ENCODE measurements around the gene LNPK.
"Not testable (repeated sequence)": the region's sequence is repeated elsewhere in the genome, so short reads cannot be mapped to it uniquely, and the experiment has no call there.

Gene LNPK

DNA sequence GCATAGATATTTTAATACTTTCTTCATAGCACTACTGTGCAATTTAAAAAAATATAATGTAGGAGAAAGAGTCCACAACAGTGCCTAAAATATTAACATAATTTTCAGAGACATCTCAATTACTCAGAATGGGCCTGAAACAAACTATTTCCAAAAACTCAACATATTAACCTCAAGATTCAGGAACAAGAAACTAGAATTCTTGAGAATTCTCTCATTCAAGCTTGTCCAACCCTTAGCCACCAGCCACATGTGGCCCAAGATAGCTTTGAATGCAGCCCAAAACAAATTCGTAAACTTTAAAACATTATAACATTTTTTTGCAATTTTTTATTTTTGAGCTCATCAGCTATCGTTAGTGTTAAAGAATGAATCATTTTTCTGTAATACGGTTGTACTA is 35.2 kb downstream of the LNPK start:
- DNase-seq, result no peak

DNA sequence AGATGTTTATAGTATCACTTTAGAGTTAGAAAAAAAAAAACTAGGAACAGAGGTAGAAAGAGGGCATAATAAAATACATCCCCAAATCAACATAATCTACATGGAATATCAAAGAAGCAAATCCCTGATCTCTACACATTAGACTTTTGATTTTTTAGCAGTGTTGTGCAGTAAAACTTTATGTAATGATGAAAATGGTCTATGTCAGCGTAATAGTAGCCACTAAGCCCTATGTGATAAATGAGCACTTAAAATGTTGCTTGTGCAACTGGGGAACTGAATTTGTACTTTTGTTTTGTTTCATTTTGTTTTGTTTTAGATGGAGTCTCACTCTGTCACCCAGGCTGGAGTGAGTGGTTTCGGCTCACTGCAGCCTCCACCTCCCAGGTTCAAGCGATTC is 36.3 kb downstream of the LNPK start:
- DNase-seq, result no peak

DNA sequence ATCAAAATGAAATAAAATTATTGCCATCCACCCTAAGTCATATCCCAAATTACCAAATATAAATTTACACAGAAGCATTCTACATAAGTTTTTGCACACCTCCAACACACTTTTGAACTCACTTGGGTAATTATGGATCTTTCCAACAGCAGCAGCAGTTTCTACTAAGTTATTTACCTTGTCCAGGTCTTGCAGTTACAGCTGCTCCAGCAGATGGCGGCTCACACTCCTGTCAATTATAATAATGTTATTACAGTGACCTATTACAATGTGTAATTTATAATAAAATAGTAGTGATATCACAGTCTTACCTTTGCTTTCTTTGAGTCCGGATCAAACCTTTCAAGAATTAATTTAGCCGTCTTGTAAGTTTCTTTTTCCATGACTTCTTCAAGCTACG is 37.9 kb downstream of the LNPK start:
- no peak for DNase-seq

DNA sequence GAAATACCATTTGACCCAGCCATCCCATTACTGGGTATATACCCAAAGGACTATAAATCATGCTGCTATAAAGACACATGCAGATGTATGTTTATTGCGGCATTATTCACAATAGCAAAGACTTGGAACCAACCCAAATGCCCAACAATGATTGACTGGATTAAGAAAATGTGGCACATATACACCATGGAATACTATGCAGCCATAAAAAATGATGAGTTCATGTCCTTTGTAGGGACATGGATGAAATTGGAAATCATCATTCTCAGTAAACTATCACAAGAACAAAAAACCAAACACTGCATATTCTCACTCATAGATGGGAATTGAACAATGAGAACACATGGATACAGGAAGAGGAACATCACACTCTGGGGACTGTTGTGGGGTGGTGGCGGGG is 38.9 kb downstream of the LNPK start:
- DNase-seq, result not testable (repeated sequence)

DNA sequence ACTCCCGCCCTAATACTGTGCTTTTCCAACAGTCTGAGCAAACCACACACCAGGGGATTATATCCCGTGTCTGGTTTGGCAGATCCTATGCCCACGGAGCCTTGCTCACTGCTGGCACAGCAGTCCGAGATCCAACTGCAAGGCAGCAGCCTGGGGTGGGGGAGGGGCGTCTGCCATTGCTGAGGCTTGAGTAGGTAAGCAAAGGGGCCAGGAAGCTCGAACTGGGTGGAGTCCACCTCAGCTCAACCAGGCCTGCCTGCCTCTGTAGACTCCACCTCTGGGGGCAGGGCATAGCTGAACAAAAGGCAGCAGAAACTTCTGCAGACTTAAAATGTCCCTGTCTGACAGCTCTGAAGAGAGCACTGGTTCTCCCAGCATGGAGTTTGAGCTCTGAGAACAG is 44.2 kb downstream of the LNPK start:
- no peak for DNase-seq

DNA sequence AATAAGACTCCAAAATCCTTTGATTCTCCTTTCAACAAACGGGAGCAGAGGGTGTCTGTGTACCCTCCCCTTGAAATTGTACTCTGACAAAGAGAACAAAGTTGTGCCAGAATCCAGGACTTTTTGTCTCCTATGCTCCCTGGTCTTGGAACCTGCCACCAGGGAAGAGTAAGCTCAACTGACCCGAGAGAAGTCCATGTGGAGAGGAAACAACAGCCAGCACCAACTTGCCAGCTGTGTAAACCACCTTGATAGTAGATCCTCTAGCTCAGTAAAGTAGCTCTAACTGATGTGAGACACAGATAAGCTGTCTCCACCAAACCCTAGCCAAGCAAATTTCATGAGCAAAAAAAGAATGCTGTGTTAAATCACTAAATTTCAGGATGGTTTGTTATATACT is 46.9 kb downstream of the LNPK start:
- DNase-seq, result no peak

DNA sequence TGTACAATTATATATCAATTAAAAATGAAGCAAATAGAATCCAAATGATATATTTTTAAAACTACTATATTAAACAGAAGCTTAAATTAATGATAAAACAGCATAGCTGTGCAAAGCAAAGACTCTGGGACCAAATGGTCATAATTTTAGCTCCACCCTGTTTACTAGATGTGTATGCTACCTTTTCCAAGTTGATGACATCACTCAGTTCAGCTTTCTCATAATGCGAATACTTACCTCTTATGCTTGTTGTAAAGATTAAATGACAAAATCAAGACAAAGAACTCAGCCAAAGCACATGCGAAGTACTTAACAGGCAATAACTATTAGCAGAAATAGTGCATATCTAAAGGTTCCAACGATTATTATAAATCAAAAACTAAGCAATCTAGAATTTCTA is 51.6 kb downstream of the LNPK start:
- DNase-seq, result no peak

DNA sequence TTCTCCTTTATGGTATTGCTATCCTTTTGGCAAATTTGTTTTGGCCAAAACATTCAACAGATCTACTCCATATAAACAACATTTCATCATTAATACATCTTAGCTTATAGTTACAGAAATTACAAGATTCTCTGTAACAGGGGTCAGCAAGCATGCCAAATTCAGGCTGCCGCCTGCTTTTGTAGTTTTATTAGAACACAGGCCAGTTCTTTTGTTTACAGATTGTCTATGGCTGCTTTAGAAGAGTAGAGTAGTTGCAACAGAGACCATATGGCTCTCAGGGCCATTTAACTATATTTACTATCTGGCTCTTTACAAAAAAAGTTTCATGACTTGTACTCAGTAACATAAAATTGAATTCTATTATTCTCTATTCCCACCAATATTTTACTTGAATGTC is 53.9 kb downstream of the LNPK start:
- no peak for DNase-seq

DNA sequence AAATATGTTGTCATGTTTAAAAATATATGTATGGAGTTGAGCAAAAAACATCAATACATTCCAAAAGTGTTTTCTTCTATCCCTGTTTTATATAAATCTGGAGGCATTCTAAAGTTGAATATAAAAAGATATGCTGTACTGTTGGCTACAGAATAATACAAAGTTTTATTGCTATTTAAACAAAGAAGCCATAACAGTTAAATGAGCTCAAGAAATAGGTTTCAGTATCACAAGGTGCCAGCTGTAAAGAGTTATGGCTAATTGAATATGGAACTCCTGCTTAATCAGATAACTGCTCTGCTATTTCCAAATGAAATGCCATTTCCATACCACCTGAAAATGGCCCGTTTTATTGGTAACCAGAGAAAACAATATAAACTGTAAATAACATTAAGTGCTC is 55.0 kb downstream of the LNPK start:
- no peak for DNase-seq

DNA sequence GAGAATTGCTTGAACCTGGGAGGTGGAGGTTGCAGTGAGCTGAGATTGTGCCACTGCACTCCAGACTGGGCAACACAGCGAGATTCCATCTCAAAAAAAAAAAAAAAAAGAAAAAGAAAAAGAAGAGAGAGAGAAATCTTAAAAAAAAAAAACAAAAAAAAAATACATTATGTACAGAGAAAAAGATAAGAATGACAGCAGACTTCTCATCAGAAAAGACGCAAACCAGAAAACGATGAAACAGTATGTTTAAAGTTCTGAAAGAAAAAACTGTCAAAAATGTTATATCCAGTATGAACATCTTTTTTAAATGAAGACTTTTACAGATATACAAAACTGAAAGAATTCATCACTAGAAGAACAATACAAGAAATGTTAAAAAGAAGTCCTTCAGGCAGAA is 60.4 kb downstream of the LNPK start:
- no peak for DNase-seq

DNA sequence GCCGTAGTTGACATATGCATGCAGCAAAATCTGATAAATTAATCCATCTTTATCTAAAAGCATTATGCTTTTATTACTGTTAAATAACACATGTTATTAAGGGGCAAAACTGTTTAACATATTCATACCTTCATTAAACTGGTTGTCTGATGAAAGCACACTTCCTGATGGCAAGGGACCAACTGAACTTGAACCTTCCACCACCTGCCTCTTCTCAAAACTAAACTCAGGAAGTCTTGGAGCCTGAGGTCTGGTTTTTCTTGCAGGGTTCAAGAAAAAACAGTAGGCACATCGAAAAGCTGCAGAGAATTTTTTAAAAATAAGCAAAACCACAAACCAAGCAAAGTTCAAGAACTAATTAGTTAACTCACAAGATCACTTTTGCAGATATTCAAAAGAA is 64.9 kb downstream of the LNPK start:
- no peak for DNase-seq

DNA sequence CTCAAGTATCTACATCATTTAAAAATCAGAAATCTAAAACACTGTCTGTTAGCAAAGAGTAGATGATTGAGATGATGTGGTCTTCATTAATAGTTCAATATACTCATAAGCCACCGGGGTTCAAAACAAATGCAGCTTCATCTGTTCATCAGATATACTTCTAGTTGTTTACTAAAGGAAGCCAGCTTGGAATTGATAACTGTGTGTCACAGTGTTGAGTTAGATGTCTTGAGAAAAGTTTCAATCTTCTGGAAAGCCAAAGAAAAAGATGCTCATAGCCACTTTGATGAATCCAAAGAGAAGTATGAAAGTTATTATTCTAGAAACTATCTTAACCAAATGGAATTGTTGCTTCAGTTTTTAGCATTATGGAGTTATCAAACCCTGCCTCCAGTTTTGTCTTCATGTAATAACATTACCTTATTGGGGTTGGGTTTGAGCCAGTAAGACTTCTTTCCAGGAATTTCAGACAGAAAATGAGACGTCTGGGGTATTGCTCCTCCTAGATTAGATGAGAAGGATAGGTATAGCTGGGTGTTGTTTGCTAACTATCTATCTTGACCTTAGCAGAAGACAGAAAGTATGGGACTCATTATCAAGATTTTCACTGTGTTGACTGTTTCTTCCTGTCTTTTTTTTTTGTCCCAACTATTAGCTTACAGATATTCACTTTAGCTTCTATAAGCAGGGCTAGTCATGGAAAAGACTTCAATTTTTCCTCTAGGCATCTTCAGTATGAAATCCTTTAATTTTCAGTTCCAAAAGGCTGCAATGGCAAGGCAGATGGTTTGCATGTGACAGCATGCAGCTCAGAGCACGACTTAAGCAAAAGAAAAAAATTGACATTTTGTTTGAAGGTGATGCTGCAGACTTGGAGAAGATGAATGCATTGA is 66.5 kb downstream of the LNPK start:
- no peak for DNase-seq

DNA sequence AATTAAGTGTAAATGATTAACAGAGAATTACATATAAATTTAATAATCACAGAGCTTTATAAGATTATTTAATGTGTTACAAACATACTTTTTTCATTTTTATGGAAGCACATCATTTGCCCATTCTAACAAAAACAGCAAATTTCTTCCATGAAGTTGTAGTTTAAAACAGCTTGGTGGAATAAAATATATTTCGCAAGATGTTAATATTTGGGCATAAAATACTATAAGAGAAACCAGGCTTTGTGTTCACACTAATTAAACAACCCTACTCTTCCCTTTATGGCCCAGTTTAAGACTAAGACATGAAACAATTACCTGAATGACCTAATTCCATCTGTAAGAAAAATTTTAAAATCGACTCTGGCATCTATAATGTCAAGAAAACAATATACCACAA is 69.4 kb downstream of the LNPK start:
- DNase-seq, result no peak

DNA sequence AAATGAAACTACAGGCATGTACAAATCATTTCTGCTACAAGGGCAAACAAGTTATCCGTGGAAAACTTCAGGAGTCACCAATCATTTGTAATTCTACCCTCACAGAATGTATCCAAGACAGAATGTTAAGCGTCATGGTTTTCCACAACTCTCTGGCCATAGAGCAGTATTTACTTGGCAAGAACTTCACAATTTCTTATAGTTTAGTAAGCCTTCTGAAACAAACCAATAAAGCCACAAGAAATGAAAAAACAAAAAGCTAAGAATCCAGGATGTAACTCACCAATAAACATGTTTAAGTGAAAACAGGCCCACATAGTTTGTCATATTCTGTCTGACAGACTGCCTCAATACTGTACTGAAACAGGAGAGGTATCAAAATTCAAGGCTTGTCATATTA is 70.3 kb downstream of the LNPK start:
- no peak for DNase-seq

DNA sequence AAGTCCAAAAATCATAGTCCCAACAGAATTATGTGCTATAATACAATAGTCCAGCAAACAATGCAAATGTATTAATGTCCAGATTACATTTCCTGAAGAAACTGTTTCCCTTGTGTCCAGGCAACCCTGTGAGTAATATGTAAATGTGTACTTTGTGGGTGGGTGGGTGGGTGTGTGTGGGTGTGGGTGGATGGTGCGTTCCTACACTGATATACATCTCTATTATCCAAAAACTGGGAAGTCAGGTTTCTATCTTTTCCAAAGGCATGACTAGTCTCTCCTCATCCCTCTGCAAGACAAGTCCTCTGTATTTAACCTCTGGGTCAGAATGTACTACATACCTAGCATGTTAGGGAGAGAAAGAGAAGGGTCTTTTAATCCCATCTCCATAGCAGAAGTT is 71.6 kb downstream of the LNPK start:
- DNase-seq, result no peak

DNA sequence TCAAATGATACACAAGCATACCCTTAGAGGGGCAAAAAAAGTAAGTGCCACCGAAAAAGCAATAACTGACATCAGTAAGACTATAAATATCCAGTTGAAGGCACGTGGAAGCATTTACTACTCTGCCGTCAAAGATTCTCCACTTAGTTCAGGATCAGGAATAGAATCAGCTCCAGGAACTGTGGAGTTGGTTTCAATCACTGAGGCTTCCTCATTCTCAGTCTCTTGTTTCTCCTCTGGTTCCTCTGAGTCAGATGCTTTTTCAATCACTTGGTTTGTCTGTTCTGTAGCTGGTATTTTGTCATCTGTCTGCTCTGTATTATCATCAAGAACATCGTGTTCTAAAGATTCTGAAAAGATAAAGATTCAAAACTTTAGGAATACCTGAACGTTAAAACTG is 72.2 kb downstream of the LNPK start:
- DNase-seq, result no peak

DNA sequence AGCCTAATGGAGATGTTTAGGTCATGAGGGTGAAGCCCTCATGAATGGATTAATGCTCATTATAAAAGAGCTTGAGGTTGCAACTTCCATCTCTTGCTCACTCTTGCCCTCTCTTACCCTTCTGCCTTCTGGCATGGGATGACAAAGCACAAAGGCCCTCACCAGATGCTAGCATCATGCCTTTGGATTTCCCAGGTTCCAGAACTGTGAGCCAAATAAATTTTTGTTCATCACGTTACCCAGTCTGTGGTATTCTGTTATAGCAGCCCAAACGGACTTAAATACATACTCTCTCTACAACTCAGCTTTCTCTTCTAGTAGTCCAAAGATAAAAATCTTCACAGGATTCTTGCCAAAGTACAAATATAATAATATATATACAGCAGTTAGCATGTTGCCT is 75.8 kb downstream of the LNPK start:
- DNase-seq, result no peak

DNA sequence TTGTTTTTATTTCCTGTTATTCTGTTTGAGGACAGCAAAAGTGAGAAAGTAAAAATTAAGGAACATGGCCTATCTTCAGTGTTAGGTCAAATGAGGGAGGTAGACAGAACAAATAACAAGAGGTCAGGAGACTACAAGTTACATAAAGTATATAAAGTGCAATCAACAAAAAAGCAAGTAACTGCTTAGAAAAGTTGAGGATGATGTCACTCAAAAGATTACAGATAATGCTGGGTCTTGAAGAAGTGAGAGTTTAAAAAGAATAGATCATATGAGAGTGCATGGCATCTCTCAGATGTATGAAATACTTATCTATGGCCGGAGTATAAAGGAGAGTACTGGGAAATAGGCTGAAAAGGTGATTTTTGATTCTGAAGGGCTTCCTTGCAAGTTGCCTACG is 79.9 kb downstream of the LNPK start:
- no peak for DNase-seq

DNA sequence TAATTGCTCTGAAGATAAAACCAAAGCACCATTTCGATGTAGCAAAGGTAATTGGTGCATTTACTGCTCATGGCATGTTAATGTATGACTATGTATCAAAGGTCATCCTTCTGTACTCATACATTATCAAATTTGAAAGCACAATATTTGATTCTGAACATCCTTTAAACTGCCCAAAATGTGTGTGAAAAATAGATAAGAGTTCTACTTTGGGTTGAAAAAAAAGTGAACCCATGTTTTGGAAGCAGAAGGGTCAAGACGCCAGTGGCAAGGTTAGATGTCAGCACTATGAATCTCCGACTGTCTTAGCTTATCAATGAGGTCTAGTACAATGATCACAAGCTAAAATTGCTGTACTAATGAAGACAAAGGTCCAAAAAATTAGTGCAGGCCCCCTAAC is 83.1 kb downstream of the LNPK start:
- DNase-seq, result no peak

DNA sequence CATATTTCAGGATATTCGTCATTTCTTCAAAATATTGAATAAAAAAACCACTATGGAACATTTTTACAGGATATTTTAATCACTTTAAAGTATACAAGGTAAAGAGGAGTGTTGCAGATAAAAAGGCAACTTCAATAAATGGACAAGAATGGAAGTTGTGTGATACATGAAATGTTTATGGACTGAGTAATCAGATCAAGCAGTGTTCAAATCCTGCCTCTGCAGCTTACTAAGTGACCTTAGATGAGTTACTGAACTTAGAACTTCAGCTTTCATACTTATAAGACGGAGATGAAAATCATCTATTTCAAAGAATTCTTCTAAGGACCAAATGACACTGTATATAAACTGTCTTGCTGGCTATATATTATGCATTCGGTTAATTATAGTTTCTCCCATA is 87.2 kb downstream of the LNPK start:
- DNase-seq, result no peak

DNA sequence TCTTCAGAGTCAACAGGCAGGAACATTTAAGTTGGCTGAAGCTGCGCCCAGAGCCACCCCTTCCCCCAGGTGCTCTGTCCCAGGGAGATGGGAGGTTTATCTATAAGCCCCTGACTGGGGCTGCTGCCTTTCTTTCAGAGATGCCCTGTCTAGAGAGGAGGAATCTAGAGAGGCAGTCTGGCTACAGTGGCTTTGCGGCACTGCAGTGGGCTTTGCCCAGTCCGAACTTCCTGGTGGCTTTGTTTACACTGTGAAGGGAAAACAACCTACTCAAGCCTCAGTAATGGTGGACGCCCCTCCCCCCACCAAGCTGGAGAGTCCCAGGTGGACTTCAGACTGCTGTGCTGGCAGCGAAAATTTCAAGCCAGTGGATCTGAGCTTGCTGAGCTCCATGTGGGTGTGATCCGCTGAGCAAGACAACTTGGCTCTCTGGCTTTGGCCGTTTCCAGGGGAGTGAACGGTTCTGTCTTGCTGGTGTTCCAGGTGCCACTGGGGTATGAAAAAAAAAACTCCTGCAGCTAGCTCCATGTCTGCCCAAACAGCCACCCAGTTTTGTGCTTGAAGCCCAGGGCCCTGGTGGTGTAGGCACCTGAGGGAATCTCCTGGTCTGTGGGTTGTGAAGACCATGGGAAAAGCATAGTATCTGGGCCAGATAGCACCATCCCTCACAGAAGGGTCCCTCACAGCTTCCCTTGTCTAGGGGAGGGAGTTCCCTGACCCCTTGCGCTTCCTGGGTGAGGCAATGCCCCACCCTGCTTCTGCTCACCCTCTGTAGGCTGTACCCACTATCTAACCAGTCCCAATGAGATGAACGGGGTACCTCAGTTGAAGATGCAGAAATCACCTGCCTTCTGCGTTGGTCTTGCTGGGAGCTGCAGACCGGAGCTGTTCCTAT is 88.0 kb downstream of the LNPK start:
- DNase-seq, result not testable (repeated sequence)

DNA sequence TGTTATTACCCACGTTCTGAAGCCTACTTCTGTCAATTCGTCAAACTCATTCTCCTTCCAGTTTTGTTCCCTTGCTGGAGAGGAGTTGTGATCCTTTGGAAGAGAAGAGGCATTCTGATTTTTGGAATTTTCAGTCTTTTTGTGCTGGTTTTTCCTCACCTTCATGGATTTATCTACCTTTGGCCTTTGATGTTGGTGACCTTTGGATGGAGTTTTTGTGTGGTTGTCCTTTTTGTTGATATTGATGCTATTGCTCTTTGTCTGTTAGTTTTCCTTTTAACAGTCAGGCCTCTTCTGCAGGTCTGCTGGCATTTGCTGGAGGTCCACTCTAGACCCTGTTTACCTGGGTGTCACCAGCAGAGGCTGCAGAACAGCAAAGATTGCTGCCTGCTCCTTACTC is 88.8 kb downstream of the LNPK start:
- not testable (repeated sequence) for DNase-seq

DNA sequence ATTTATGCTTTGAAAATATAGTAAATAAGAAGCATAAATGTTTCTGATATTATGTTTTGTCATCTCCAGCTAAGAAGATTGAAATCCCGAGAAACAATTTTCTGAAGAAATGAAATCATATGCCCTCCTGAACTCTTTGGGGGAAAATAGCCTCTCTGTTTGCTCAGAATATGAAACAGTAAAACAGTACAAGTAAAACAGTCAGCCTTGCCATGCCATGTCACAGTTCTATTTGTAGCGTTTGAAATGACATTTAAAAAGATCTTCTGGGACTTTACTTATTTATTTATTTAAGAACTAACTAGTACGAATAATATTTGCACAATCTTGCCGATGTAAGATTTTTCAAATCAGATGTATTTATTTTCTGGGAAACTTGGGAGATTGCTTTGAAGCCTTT is 98.0 kb downstream of the LNPK start:
- no peak for DNase-seq

DNA sequence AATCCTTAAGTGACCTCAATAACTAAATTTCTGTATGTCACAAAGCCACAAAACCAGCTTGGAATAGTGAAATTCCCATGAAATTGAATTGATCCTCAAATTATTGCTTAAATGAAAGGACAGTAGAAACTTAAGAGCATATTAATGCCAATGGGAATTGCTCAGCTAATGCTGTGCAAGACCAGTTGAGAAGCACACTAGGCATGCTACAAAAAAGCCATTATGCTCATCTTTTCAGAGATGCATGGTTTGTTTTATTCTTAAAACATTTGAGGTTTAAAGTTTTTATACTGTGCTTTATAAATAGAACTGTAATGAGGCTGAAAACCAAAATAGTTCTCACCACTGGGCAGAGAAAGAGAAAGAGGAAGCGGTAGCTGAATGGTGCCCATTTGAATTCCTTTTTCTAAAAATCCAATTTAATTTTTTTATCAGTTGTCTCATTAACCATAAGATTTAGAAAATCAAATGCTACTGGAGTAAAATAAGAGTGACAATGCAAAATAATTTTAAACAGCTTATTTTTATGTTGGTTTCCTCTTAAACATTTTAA is 98.6 kb downstream of the LNPK start:
- no peak for DNase-seq
